SK-N-SH (cell line): ENCODE results near the gene LCE1C. TPM values are rescaled to one million over a fixed set of nuclear protein-coding genes. Genes with fewer than 3 reads are reported as not detected.

ENCODE experiments used
- CTCF ChIA-PET: fragments of 300-600, 350-600 bp; formaldehyde crosslinking; extraction: SDS; loops from one replicate; lab custom pipeline; 2021; lab: Yijun Ruan, JAX
- POLR2A ChIA-PET: fragments of 350-600 bp; sonication (Branson Sonifier 250); formaldehyde crosslinking; extraction: SDS; loops from one replicate; lab custom pipeline; 2020; ENCODE audit warnings: antibody characterized with exemption, inconsistent platforms; lab: Yijun Ruan, JAX
- DNase-seq: peaks from one replicate; pipeline ENCODE4 v3.0.0; 2012
- H2AFZ ChIP-seq: fragments of 200-600 bp; sonication (generic); 2 replicates; pipeline ENCODE4 v1.8.1; 2016; ENCODE audit warnings: antibody characterized with exemption, mild to moderate bottlenecking, low read depth
- H3F3A ChIP-seq: fragments of 200-600 bp; sonication (generic); replicated peaks from 2 replicates; pipeline ENCODE3; 2016; ENCODE audit warnings: antibody characterized with exemption, mild to moderate bottlenecking; ENCODE audit not compliant: insufficient read depth
- H3K27ac ChIP-seq, 2 experiments: fragments of 200-500 bp in 1 of 2; fragments of 200-600 bp in 1 of 2; sonication (Bioruptor generic) in 1 of 2; sonication (generic), shearing (Covaris generic) in 1 of 2; 2 replicates each; pipeline versions ENCODE4 v1.5.1 to v1.6.1; 2014 to 2016; ENCODE audit warnings: low read depth in 2 of 2, inconsistent platforms in 1 of 2, low read length in 1 of 2, mild to moderate bottlenecking in 1 of 2, mixed read lengths in 1 of 2
- H3K27me3 ChIP-seq: fragments of 200-600 bp; sonication (generic), shearing (Covaris generic); 2 replicates; pipeline ENCODE4 v1.6.1; 2016; ENCODE audit warnings: mixed run types; ENCODE audit not compliant: insufficient read depth
- H3K36me3 ChIP-seq, 2 experiments: fragments of 200-500 bp in 1 of 2; fragments of 200-600 bp in 1 of 2; sonication (Bioruptor generic) in 1 of 2; sonication (generic) in 1 of 2; replicated peaks in 1 of 2; 2 replicates each; pipeline versions ENCODE3 to v1.5.1; 2014 to 2016; ENCODE audit warnings: low read length in 1 of 2, mild to moderate bottlenecking in 1 of 2; ENCODE audit not compliant: insufficient read depth in 2 of 2, control insufficient read depth in 1 of 2
- H3K4me1 ChIP-seq, 2 experiments: fragments of 200-500 bp in 1 of 2; fragments of 200-600 bp in 1 of 2; sonication (Bioruptor generic) in 1 of 2; sonication (generic), shearing (Covaris generic) in 1 of 2; 2 replicates each; pipeline versions ENCODE4 v1.5.1 to v1.6.1; 2014 to 2016; ENCODE audit warnings: low read depth in 1 of 2, low read length in 1 of 2, mixed run types in 1 of 2; ENCODE audit not compliant: insufficient read depth in 2 of 2, control insufficient read depth in 1 of 2
- H3K4me2 ChIP-seq: fragments of 200-600 bp; sonication (generic), shearing (Covaris generic); 2 replicates; pipeline ENCODE4 v1.6.1; 2017; ENCODE audit warnings: mixed run types
- H3K4me3 ChIP-seq, 2 experiments: fragments of 200-500 bp in 1 of 2; fragments of 200-600 bp in 1 of 2; sonication (Bioruptor generic) in 1 of 2; sonication (generic), shearing (Covaris generic) in 1 of 2; 2 replicates each; pipeline versions ENCODE4 v1.5.1 to v1.8.1; 2014 to 2016; ENCODE audit warnings: low read depth in 2 of 2, inconsistent platforms in 1 of 2, low read length in 1 of 2, mild to moderate bottlenecking in 1 of 2, mixed read lengths in 1 of 2, moderate library complexity in 1 of 2
- H3K79me2 ChIP-seq: fragments of 200-600 bp; sonication (generic); 2 replicates; pipeline ENCODE4 v1.8.1; 2017; ENCODE audit warnings: mild to moderate bottlenecking; ENCODE audit not compliant: insufficient read depth
- H3K9ac ChIP-seq: fragments of 200-600 bp; sonication (generic); 2 replicates; pipeline ENCODE4 v1.6.1; 2017; ENCODE audit warnings: mixed run types
- H3K9me2 ChIP-seq: fragments of 200-600 bp; sonication (generic); 2 replicates; pipeline ENCODE4 v1.6.1; 2017; ENCODE audit warnings: mixed run types
- H3K9me3 ChIP-seq: fragments of 200-600 bp; sonication (generic); 2 replicates; pipeline ENCODE4 v1.6.1; 2017; ENCODE audit warnings: mixed run types, mild to moderate bottlenecking, moderate library complexity
- H4K20me1 ChIP-seq: fragments of 200-600 bp; sonication (generic); 2 replicates; pipeline ENCODE4 v1.6.1; 2017; ENCODE audit warnings: mild to moderate bottlenecking, mixed run types; ENCODE audit not compliant: insufficient read depth
- FOSL2 ChIP-seq: IDR thresholded peaks from 2 replicates; pipeline ENCODE4 v1.4.0; 2012; ENCODE audit warnings: low read depth, mild to moderate bottlenecking, moderate library complexity, borderline replicate concordance
- FOXM1 ChIP-seq: IDR thresholded peaks from 2 replicates; pipeline ENCODE4 v1.4.0; 2012; ENCODE audit warnings: low read depth, mild to moderate bottlenecking
- GATA2 ChIP-seq: sonication (generic); formaldehyde crosslinking; IDR thresholded peaks from 2 replicates; pipeline ENCODE4 v1.5.0; 2020; ENCODE audit warnings: mild to moderate bottlenecking, missing genetic modification reagents
- NFIC ChIP-seq: IDR thresholded peaks from 2 replicates; pipeline ENCODE4 v1.4.0; 2012; ENCODE audit warnings: borderline replicate concordance
- RFX5 ChIP-seq: IDR thresholded peaks from 2 replicates; pipeline ENCODE4 v1.6.1; 2012; ENCODE audit warnings: mild to moderate bottlenecking, improper control_type of control experiment, low read length
- RXRA ChIP-seq: IDR thresholded peaks from 2 replicates; pipeline ENCODE4 v1.4.0; 2012; ENCODE audit warnings: low read depth, mild to moderate bottlenecking, borderline replicate concordance
- SMC3 ChIP-seq: IDR thresholded peaks from 2 replicates; pipeline ENCODE4 v1.6.1; 2012; ENCODE audit warnings: low read depth, low read length, improper control_type of control experiment
- TAF1 ChIP-seq: IDR thresholded peaks from 2 replicates; pipeline ENCODE4 v1.6.1; 2012; ENCODE audit warnings: low read depth, mild to moderate bottlenecking, low read length, moderate library complexity, borderline replicate concordance
- YY1 ChIP-seq: IDR thresholded peaks from 2 replicates; pipeline ENCODE4 v1.4.0; 2012; ENCODE audit warnings: low read depth, mild to moderate bottlenecking
- WGBS: methylation state at CpG from one replicate; pipeline ENCODE4 v1.1.6; 2017; ENCODE audit warnings: low lambda C conversion rate; 5-methylcytosine and 5-hydroxymethylcytosine counted together
- polyA plus RNA-seq, 3 experiments: library from polyadenylated mRNA; depleted of rRNA; stranded (reverse); fragments of >200 nt; gene quantifications; 2 replicates each; pipeline ENCODE4 v1.2.3, GENCODE V29; 2012
- TF ChIP-seq, protein P1 (sequence below): IDR thresholded peaks from 2 replicates; pipeline ENCODE4; 2012
- TF ChIP-seq, protein P2 (sequence below): IDR thresholded peaks from 2 replicates; pipeline ENCODE4 v1.4.0; 2012; ENCODE audit warnings: low read depth, borderline replicate concordance

LCE1C gene
- polyA plus RNA-seq, 1 of the 3 experiments (the other 2 are of a cell fraction): not detected

DNA sequence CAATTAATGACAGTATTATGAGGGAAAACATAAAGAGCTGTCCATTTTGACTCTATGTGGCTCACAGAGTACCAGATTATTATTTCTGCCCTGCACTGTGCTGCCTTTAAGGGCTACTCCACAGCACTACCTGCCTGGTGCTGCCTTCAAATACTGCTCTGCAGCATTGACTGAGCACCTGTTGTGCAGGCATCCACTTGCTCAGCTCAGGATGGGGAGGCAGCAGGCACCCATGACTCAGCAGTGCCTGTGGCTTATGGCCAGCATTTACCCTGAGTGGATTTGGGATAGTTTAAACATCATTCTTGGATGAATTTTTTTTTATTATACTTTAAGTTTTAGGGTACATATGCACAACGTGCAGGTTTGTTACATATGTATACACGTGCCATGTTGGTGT, 49.6 kb downstream of the LCE1C start:
- CTCF ChIA-PET: interaction anchor here (1.1 kb wide), 1 partner anchor 25 kb away, joined by 3 read pairs; no protein-coding TSS in a partner anchor
- WGBS: 0% methylated on average over 2 of the region's 2 CpGs

More for the DNA sequence above, 49.6 kb downstream of the LCE1C start:
- POLR2A ChIA-PET: no interaction called here
- no peaks in the 10 kb centered on the region for H4K20me1 ChIP-seq
- no peak for TF ChIP-seq RFX5
- TF ChIP-seq, protein P1, sequence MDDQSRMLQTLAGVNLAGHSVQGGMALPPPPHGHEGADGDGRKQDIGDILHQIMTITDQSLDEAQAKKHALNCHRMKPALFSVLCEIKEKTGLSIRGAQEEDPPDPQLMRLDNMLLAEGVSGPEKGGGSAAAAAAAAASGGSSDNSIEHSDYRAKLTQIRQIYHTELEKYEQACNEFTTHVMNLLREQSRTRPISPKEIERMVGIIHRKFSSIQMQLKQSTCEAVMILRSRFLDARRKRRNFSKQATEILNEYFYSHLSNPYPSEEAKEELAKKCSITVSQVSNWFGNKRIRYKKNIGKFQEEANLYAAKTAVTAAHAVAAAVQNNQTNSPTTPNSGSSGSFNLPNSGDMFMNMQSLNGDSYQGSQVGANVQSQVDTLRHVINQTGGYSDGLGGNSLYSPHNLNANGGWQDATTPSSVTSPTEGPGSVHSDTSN: no peak
- TF ChIP-seq GATA2 (CRISPR knock-in tag): no peak
- TF ChIP-seq FOXM1: no peak
- no peak for TF ChIP-seq FOSL2
- no peak for TF ChIP-seq YY1
- TF ChIP-seq, protein P2, sequence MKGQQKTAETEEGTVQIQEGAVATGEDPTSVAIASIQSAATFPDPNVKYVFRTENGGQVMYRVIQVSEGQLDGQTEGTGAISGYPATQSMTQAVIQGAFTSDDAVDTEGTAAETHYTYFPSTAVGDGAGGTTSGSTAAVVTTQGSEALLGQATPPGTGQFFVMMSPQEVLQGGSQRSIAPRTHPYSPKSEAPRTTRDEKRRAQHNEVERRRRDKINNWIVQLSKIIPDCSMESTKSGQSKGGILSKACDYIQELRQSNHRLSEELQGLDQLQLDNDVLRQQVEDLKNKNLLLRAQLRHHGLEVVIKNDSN: no peak
- TF ChIP-seq RXRA: no peak
- no peak for TF ChIP-seq SMC3
- TF ChIP-seq NFIC: no peak
- no peak for TF ChIP-seq TAF1
- no peak overlapping the region for H3K27ac ChIP-seq
- no peak overlapping the region for H3K4me3 ChIP-seq
- DNase-seq: no peak
- H3F3A ChIP-seq: no peaks in the 10 kb centered on the region
- no peak overlapping the region for H3K4me2 ChIP-seq
- H3K9me2 ChIP-seq: no peaks in the 10 kb centered on the region
- H2AFZ ChIP-seq: no peak overlapping the region
- H3K9me3 ChIP-seq: no peaks in the 10 kb centered on the region
- peaks cover 28% of the 10 kb centered on the region; the same call in 1 of the 2 replicates for H3K27me3 ChIP-seq
- H3K79me2 ChIP-seq: no peaks in the 10 kb centered on the region
- H3K4me1 ChIP-seq: no peaks in the 10 kb centered on the region
- no peaks in the 10 kb centered on the region for H3K36me3 ChIP-seq
- no peak overlapping the region for H3K9ac ChIP-seq

Other genes starting within 250 kb of the LCE1C start
- gene LCE3E, start 239.9 kb downstream of the LCE1C start, polyA plus RNA-seq (2012; rRNA removed): not detected in 2 replicates
- not detected in 2 replicates for gene LCE3D, start 226.1 kb downstream of the LCE1C start, polyA plus RNA-seq (2012; rRNA removed)
- not detected in 2 replicates for gene LCE3C, start 206.4 kb downstream of the LCE1C start, polyA plus RNA-seq (2012; rRNA removed)
- not detected in 2 replicates for gene LCE3B, start 192.8 kb downstream of the LCE1C start, polyA plus RNA-seq (2012; rRNA removed)
- gene LCE3A, start 183.5 kb downstream of the LCE1C start, polyA plus RNA-seq (2012; rRNA removed): not detected in 2 replicates
- not detected in 2 replicates for gene LCE2D, start 143.3 kb downstream of the LCE1C start, polyA plus RNA-seq (2012; rRNA removed)
- not detected in 2 replicates for gene LCE2C, start 131.4 kb downstream of the LCE1C start, polyA plus RNA-seq (2012; rRNA removed)
- gene LCE2B, start 120.5 kb downstream of the LCE1C start, polyA plus RNA-seq (2012; rRNA removed): not detected in 2 replicates
- not detected in 2 replicates for gene LCE2A, start 108.3 kb downstream of the LCE1C start, polyA plus RNA-seq (2012; rRNA removed)
- gene LCE4A, start 98.5 kb downstream of the LCE1C start, polyA plus RNA-seq (2012; rRNA removed): not detected in 2 replicates
- not detected in 2 replicates for gene KPRP, start 48.6 kb downstream of the LCE1C start, polyA plus RNA-seq (2012; rRNA removed)
- not detected in 2 replicates for gene LCE1F, start 31.5 kb downstream of the LCE1C start, polyA plus RNA-seq (2012; rRNA removed)
- gene LCE1E, start 20.4 kb downstream of the LCE1C start, polyA plus RNA-seq (2012; rRNA removed): not detected in 2 replicates
- not detected in 2 replicates for gene LCE1D, start 9.9 kb downstream of the LCE1C start, polyA plus RNA-seq (2012; rRNA removed)
- gene LCE1B, start 5.3 kb upstream of the LCE1C start, polyA plus RNA-seq (2012; rRNA removed): not detected in 2 replicates
- gene LCE1A, start 20.8 kb upstream of the LCE1C start, polyA plus RNA-seq (2012; rRNA removed): not detected in 2 replicates
- not detected in 2 replicates for gene LCE6A, start 36.2 kb upstream of the LCE1C start, polyA plus RNA-seq (2012; rRNA removed)
- not detected in 2 replicates for gene LCE7A, start 53.3 kb upstream of the LCE1C start, polyA plus RNA-seq (2012; rRNA removed)
- gene SMCP, start 71.7 kb upstream of the LCE1C start, polyA plus RNA-seq (2012; rRNA removed): not detected in 2 replicates
- gene IVL, start 101.9 kb upstream of the LCE1C start, polyA plus RNA-seq (2012; rRNA removed): 0.64 and 0.86 TPM in 2 replicates
- not detected in 2 replicates for gene SPRR5, start 140.6 kb upstream of the LCE1C start, polyA plus RNA-seq (2012; rRNA removed)
- not detected in 2 replicates for gene SPRR4, start 164.0 kb upstream of the LCE1C start, polyA plus RNA-seq (2012; rRNA removed)
- gene SPRR1A, start 177.4 kb upstream of the LCE1C start, polyA plus RNA-seq (2012; rRNA removed): not detected in 2 replicates
- not detected in 2 replicates for gene SPRR3, start 195.1 kb upstream of the LCE1C start, polyA plus RNA-seq (2012; rRNA removed)
- not detected in 2 replicates for gene SPRR1B, start 224.6 kb upstream of the LCE1C start, polyA plus RNA-seq (2012; rRNA removed)
- gene SPRR2D, start 234.5 kb upstream of the LCE1C start, polyA plus RNA-seq (2012; rRNA removed): not detected in 2 replicates